GM18870 (cell line): ENCODE measurements around the gene C4BPB.
A peak's percentile ranks its signal among the peaks of the same experiment; 100 is the strongest.

Experiments used
- ATAC-seq: cut with Tn5 transposase; IDR thresholded peaks from one replicate; pipeline ENCODE4 v1.9.1; 2021; ENCODE audit warnings: moderate library complexity; ENCODE audit not compliant: unreplicated experiment

Gene C4BPB

DNA sequence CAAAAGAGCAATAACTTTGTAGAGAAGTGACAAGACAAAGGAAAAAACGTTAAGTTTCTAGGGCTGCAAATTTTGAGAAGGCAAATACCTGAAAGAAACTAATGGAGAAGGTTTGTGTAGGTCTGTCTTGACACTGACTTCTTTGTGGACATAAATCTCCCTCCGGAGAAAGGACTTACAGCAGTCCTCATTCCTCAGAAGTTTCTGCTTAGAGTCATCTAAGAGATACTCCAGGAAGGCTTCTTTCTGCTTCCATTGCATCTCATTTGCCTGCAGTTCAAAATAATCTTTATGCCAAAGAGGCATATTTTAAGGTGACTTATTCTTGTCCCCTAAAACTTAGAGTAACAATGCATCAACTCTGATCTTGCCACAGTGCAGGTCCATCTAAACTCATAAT is 4.4 kb upstream of the C4BPB start:
- ATAC-seq = no peak

DNA sequence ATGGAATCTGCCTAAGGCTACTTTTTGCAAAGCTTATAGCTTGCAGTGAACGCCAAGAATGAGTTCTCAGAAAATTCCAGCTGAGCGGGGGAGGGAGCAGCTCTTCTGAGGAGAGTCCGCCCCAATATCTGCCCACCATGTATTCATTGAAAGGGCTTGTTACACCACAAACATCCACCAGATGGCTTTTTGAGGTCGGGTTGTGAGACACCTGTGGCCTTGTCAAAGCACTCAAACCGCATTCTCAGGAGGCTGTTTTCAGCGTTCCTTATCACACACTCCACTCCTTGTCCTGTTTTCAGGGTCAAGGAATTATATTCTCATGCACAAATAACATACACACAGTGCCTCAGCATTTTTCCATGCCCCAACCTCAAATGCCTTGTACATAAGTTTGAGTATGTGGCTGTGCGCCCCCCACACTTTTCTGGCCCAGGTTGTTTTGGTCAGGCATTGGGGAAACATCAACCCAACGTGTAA is 3.9 kb upstream of the C4BPB start:
- no peak for ATAC-seq

DNA sequence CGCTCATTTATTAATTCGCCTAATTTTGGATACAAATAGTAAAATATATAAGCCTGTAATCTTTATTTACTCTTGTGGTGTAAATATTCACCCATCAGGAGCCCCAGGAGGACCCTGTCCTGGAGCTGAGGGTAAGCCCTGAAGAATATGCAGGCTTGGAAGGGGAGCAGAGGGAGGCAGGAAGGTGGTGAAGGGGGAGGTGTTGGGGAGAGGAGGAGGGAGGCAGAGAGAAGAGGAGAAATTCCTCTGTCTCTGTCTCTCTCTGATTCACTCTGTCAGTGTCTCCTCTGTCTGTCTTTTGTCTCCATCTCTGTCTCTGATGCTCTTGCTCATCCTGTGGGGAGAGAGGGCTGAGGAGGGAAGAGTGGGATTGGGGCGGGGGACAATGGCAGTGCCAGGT is 2.8 kb upstream of the C4BPB start:
- no peak for ATAC-seq

DNA sequence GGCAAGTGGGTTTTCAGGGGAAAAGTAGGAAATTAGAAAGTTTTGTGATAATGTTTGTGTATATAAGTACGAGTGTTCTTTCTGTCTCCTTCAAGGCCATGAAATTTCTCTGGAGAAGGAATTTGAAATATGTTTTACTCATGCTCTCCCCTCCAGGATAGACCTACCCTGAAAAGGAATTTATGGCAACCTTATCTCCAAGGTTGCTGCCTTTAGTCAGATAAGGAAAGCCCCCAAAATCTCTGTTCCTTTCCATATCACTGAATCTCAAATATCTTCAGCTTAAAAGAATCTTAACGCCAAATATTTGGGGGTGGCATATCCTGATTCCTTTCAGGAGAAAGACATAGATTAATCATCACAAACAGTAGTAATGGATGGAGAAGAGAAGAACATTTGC is 499 bp upstream of the C4BPB start:
- ATAC-seq = no peak

DNA sequence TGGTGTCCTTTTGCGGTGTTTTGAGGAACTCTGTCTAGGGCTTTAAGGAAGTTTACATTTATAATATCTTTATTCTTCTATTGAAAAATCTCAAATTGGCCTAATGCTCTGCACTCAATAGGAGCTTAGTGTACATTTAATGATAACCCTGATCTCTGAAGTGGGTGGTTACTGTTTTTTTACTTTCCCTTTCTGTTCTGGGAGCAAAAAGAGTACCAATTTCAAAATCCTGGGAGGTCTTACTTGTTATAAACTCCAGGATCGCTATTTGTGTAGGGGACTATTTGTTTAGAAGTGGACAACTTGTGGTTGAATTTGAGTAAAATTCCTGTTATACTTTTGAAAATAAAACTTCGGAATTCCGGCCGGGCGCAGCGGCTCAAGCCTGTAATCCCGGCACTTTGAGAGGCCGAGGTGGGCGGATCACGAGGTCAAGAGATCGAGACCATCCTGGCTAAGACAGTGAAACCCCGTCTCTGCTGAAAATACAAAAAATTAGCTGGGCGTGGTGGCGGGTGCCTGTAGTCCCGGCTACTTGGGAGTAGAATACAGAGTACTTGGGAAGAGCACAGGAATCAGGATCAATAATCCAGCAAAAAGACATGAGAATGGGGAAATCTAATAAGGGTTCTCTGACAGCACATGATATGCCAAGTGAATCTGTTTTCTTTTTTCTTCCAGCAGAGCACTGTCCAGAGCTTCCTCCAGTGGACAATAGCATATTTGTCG is 1.1 kb downstream of the C4BPB start:
- ATAC-seq = no peak

DNA sequence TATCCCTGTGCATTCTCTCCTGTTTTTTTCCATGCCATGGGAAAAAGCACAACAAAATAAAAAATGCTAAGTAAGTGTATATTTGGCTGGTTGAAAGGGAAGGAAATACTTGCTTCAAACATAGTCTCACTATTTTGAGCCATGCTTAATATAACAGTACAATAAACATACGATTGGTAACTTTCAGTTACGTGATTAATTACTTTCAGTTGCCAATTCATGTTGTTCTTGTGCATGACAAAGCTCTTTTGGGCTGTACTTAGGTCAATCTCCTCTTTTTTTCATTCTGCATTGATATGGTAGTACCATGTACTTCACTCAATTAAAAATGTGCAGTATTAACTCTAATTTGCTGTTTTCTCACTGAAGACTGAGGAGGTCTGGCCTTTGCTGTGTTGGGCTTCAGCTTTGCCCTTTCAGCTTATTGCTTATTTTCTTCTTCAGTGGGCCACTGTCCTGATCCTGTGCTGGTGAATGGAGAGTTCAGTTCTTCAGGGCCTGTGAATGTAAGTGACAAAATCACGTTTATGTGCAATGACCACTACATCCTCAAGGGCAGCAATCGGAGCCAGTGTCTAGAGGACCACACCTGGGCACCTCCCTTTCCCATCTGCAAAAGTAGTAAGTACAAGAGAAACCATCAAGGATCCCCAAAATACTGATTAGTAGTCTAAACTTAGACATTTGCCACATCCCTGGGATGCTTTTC is 2.7 kb downstream of the C4BPB start:
- no peak for ATAC-seq

DNA sequence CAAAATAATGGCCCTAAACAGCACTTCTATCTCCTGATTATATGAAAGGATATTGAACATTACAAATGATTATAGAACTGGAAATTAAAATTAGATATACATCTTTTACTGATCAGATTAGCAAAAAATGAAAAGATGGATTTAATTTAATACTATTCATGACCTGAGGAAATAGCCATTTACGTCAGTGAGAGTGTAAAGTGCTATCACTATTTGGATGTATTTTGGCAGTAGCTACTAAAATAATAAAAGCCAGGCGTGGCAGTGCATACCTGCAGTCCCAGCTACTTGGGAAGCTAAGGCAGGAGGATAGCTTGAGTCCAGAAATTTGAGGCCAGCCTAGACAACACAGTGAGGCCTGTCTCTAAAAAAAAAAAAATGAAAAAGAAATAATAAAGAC is 5.3 kb downstream of the C4BPB start:
- ATAC-seq = no peak

DNA sequence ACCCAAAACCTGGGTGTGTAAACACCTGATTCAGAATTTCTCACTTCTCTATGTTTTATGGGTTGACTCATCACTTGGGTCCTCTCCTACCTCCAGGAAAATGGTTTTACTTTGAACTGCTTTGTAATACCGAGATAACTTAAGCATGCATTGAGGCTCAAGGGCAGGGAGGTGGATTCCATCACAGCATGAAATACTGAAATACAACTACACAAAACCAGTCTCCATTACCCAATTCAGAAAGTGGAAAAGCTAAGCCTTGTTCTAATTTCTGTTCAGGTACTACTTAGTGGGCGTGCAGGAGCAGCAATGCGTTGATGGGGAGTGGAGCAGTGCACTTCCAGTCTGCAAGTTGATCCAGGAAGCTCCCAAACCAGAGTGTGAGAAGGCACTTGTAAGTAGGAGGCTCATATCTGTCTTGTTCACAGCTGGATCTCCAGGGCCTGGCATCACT is 9.2 kb downstream of the C4BPB start:
- peak; percentile 85 for ATAC-seq

DNA sequence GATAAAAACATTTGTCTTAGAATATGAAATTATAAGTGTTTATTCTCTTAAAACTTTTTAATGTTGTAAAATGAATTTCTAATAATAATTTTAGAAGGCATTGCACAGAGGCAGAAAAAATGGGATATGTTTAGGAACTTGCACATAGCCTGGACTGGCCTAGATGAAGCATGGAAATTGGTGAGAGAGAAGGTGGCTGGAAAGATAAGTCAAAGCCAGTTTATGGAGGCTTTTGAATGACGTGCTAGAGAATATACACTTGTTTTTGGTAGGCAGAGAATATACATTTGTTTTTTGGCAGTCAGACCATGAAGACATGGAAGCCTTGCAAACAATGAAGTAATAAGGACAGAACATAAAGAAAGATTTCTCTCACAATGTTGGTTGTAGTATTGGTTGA is 13.1 kb downstream of the C4BPB start:
- no peak for ATAC-seq

DNA sequence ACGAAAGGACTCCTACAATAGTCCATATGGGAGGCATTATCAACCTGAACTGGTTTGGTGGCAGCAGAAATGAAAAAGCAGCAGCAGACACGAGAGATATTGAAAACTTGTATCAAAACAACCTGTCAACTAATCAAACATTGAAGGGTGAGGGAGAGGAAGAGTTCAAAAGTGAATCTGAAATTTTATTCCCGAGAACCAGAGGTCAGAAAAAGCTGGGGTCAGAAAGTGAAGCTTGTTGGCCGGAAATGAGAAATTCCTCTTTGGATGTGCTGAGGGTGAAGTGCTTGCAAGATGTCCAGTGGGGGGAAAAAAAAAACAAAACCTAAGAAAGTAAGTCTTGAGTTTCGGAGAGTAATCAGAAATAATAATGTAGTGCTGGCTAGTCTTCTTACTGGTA is 13.5 kb downstream of the C4BPB start:
- no peak for ATAC-seq

DNA sequence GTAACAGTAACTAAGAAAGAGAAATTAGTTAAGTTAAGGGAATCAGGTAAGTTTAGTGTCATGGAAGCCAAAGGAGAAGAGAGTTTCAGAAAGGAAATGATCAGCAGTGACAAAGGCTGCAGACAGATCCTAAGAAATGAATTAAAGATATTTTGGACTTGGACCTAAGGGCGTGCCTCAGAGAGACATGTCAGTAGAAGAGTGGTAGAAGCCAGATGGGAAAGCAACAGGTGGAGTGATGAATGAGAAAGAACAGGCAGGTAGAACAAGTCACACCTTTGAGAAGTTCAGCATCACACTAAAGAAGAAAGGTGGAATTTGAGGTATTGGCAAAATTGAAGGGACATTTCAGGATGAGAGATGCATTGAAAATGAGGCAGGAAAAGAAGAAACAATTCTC is 14.0 kb downstream of the C4BPB start:
- no peak for ATAC-seq

DNA sequence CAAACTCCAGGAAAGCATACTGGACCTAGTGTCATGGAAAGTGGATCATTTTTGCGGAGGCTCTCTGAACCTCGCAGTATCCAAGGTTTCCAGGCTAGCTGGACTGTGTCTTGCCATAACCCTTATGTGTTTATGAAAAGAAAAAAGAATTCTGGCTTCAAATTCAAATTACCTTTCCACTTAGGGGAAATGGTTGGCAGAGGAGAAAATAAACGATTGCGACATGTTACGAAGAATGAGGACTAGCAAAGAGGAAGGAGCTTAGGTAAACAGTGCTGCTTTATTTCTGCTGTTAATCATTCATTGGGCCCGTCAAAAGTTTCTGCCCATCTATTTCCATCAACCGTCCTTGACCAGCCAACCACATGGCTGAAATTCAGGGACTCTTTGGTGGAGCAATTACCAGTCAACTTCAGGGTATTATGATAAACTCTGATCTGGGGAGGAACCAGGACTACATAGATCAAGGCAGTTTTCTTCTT is 15.3 kb downstream of the C4BPB start, which contains the start of gene C4BPA:
Gene C4BPA (plus strand): TSS at position 342 of the 482 bp plus-strand sequence. CDS start 8,793 bp downstream, outside the sequence.
- ATAC-seq = no peak

DNA sequence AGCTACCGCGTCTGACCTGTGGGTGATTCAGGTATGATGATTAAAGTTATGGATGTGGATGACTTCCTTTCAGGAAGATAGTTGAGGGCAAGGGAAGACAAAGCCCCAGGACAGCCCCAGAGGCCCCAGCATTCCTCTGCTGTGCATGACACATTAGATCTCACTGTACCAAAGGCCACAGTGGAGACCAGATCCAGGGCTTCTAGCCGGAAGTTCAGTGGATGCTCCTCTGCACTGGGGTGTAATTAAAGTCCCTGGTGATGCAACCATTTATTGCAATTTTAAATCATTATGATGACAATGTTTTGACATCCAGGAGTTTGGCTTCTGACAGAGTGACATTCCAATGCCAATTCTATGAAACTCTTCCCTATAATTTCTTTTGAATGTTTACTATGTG is 20.3 kb downstream of the C4BPB start:
- ATAC-seq = no peak

DNA sequence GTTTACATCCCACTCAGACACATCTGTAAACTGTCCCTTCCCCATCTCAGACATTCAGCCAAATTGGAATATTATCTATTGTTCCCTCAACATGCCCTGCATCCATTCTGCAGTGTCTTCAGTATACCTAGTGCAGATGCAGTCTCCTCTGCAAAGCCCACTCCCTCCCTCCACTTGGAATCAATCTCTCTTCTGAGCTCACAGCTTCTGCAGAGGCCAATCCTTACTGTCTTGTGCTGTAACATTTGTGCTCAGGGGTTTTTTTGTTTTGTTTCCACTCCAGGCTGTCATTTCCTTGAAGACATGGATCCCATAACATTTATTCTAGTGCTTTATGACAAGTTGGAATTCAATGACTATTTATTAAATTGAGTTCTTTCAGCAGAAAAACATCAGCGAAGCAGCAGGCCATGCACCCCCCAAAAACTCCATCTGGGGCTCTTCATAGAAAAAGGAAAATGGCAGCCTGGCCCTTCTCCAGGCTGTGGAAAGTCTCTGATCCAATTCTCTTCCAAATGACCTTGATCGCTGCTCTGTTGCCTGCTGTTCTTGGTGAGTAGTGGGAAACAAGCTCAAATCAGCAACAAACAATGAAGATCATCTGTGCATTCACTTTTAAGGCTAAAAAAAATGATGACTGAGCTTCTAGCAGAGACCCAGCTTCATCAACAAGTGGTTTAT is 24.1 kb downstream of the C4BPB start:
- ATAC-seq = no peak

DNA sequence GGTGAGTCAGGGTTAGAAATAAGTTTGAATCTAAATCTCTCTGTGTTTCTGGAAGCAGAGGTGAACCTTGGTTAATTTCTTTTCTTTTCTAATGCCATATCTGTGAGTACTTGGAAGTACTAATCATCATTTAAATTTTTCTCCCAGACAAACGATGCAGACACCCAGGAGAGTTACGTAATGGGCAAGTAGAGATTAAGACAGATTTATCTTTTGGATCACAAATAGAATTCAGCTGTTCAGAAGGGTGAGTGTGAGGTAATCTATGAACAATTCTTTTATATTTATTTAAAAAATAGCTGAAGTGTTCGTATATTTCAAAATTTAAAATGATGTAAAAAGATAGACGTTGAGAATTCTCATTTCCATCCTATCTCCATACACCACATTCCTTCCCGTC is 26.6 kb downstream of the C4BPB start:
- no peak for ATAC-seq

DNA sequence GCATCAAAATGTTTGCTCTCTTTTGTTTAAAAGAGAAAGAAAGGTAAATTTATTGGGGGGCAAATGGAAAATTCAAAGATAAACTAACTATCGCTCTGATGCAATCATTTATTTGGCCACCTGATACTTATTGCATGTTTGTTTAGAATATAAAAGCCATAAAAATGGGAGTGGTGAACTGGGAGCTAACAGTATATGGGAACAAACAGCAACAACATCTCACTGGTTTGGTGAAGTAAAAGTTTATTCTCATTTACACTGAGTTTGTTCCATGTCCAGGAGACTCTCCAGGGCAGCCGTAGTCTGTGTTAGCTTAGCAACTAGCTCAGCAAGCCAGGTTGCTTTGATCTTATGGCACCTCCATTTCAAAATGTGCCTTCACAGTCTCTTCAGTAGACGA is 35.7 kb downstream of the C4BPB start:
- no peak for ATAC-seq

DNA sequence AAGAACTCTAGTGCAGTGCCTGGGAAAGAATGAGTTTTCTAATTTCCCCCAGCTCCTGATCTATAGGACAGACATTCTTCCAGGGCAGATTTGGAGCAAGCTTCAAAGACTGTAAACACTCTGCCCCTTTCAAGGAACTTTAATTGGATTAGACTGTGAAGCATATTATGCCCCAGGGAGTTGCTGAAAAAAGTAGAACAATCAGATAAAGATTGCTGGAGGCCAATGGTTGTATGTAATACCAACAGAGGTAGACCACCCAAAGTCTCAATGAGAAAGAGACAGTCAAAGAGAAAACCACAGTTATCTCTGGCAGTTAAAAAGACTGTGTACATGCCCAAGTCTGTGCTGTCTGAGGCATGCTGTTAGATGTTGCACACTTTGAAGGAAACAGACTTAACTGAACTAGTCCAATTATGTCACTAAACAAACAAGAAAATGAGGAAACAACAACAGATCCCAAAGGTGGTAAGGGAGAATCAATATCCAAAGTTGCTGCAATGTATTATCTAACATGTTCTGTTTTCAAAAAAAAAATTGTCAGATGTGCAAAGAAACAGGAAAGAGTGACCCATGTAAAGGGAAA is 39.8 kb downstream of the C4BPB start:
- ATAC-seq = no peak

DNA sequence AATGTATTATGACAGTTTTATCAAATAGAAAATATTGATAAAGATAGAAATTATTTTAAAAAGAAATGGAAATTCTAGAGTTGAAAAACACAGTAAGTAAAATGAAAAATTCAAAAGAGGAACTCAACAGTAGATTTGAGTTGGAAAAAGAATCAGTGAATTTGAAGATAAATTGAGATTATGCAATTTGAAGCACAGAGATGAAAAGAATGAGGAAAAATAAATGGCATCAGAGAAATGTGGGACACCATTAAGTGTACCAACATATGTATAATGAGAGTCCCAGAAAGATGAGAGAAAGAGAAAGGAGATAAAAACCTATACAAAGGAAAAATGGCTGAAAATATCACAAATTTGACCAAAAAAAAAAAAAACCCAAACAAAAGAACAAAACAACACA is 40.4 kb downstream of the C4BPB start:
- no peak for ATAC-seq

DNA sequence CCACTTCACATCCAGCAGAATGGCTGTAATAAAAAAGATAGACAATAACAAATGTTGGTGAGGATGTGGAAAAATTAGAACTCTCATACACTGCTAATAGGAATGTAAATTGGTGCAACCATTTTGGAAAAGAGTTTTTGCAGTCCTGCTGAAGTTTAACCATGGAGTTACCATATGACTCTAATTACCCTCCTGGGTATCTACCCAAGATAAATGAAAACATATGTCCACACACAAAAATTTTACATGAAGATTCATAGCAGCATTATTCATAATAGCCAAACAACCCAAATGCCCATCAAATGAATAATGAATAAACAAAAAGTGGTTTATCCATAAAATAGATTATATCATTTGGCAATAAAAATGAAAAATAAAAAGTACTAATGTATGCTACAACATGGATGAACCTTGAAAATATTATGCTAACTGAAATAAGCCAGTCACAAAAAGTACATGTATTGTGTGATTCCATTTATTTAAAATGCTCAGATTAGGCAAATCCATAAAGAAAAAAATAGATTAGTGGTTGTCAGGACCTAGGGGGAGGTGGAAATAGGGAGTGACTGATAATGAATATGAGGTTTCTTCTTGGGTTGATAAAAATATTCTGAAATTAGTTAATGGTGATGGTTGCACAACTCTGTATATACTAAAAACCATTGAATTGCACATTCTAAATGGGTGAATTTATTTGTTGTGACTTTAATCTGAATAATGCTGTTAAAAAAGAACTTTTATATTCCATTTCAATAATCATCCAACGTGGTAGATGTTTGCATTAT is 41.8 kb downstream of the C4BPB start:
- ATAC-seq = no peak

DNA sequence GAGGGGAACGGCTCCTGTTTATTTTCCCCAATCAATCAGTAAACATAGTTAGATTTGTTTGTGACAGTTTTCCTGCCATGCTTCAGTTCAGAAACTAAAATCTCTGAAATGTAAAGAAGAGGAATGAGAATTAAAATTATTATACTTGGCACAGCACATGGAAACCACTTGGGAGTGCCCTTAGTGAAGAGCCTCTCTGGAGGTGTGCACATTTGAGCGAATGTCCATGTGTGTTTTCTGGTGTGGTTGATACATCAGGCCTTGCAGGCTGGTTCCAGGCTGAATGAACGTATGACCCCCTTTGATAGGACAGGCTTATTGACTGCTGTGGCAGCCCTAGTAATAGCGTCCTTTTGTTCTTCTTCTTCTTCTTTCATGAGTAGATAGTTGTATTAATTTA is 42.5 kb downstream of the C4BPB start:
- ATAC-seq = no peak

DNA sequence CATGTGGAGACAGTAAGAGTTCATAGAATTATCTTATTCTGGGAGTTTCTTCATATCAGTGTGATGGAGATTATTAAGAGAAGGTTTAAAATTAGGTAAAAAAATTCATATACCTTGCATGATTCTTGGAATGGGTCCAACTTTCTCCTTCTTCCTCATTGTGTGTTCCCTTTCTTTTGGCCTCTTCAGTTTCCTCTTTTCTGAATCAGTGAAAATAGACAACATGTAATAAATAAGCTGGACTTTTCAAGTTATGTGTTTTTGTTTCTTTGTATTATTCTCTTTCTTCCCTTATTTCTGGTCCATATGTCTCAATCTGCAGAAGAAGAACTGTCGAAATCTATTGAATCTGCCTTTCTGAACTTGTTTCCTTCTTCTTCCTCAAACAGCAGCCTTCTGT is 45.9 kb downstream of the C4BPB start:
- ATAC-seq = no peak
